ENCODE measurements around the gene SPPL2B. TPM values are rescaled to one million over a fixed set of nuclear protein-coding genes. Genes with fewer than 3 reads are reported as not detected.
A peak's percentile ranks its signal among the peaks of the same experiment; 100 is the strongest.

The SPPL2B gene
- total RNA-seq, 4 donors from 2014 or later, result 149 to 367 (median 242) TPM

- no peak for TF ChIP-seq CTCF (IDR thresholded peaks at IDR 0.05)
- no peak for TF ChIP-seq EP300 (IDR thresholded peaks at IDR 0.05; ENCODE audit: low read depth)
- TF ChIP-seq POLR2AphosphoS5 (IDR thresholded peaks at IDR 0.05), result no peak
- TF ChIP-seq POLR2A (IDR thresholded peaks at IDR 0.05), result no peak
- H3K9me3 ChIP-seq, result peaks cover 6 to 7% of the 10 kb centered on the region in 2 donors
- peaks cover 0 to 7% (median 2%) of the 10 kb centered on the region in 4 donors for H3K4me1 ChIP-seq
- 46% methylated on average over 27 of the region's 28 CpGs; no CpG with 5 or more reads in 1 of the 2 donors for WGBS, 2 donors (ENCODE audit: low coverage in 1 of 2)
- no peak for DNase-seq
- intact Hi-C loops (cut with DNase I; ENCODE audit: low total_unique reads) (no loop called here), in situ Hi-C loops (cut with MboI; ENCODE audit: low pct_ligation_motif_present in 1 of 4, low pct_unique_long_range_greater_than_20kb in 1 of 4, low sequenced_read_pairs in 3 of 4) (loop anchor here in 1 of 4 donors (25.0 kb wide), 1 partner anchor 299 kb away; no protein-coding TSS in a partner anchor)
- H3K4me3 ChIP-seq, result no peak overlapping the region
- H3K27ac ChIP-seq, result no peak overlapping the region
- no peaks in the 10 kb centered on the region for H3K36me3 ChIP-seq
- peaks cover 66% of the 10 kb centered on the region for H3K27me3 ChIP-seq
Measured at GRCh38 chr19:2312820-2313501, 15.5 kb upstream of the SPPL2B start.

GRCh38 chr19:2315121-2315817, 13.2 kb upstream of the SPPL2B start:
- peaks cover 6 to 7% of the 10 kb centered on the region in 2 donors for H3K9me3 ChIP-seq
- H3K27ac ChIP-seq, result no peak overlapping the region
- WGBS, 2 donors (ENCODE audit: low coverage in 1 of 2), result 83 to 89% methylated on average over 2 to 7 of the region's 7 CpGs
- DNase-seq, result no peak
- H3K4me1 ChIP-seq, result peaks cover 0 to 3% (median 0%) of the 10 kb centered on the region in 4 donors
- in situ Hi-C loops (cut with MboI; ENCODE audit: low pct_ligation_motif_present in 1 of 4, low pct_unique_long_range_greater_than_20kb in 1 of 4, low sequenced_read_pairs in 3 of 4) (loop anchor here in 1 of 4 donors (25.0 kb wide), 1 partner anchor 297 kb away; no protein-coding TSS in a partner anchor), intact Hi-C loops (cut with DNase I; ENCODE audit: low total_unique reads) (no loop called here)
- no peaks in the 10 kb centered on the region for H3K36me3 ChIP-seq
- no peak for TF ChIP-seq POLR2A (IDR thresholded peaks at IDR 0.05)
- TF ChIP-seq POLR2AphosphoS5 (IDR thresholded peaks at IDR 0.05), result no peak
- no peak for TF ChIP-seq EP300 (IDR thresholded peaks at IDR 0.05; ENCODE audit: low read depth)
- no peak for TF ChIP-seq CTCF (IDR thresholded peaks at IDR 0.05)
- H3K27me3 ChIP-seq, result peaks cover 44% of the 10 kb centered on the region
- no peak overlapping the region for H3K4me3 ChIP-seq

- intact Hi-C loops (cut with DNase I; ENCODE audit: low total_unique reads), result no loop called here
- Histone ChIP-seq H3K9me3 (peaks cover 6 to 7% of the 10 kb centered on the region in 2 donors), H3K27ac (no peak overlapping the region), H3K4me1 (peaks cover 0 to 3% (median 0%) of the 10 kb centered on the region in 4 donors), H3K4me3 (no peak overlapping the region), H3K36me3 (no peaks in the 10 kb centered on the region), H3K27me3 (peaks cover 38% of the 10 kb centered on the region)
- DNase-seq, result peak; percentile 71
- in situ Hi-C loops (cut with MboI; ENCODE audit: low pct_ligation_motif_present in 1 of 4, low pct_unique_long_range_greater_than_20kb in 1 of 4, low sequenced_read_pairs in 3 of 4), result loop anchor here in 1 of 4 donors (25.0 kb wide), 1 partner anchor 296 kb away; no protein-coding TSS in a partner anchor
- WGBS, 2 donors (ENCODE audit: low coverage in 1 of 2), result 34% methylated on average over 22 of the region's 22 CpGs; no CpG with 5 or more reads in 1 of the 2 donors
- TF ChIP-seq CTCF (IDR thresholded peaks at IDR 0.05), result peak; percentile 44 to 70 (median 51)
- no peak for TF ChIP-seq POLR2A (IDR thresholded peaks at IDR 0.05)
Measured at GRCh38 chr19:2315818-2316353, 12.6 kb upstream of the SPPL2B start.

GRCh38 chr19:2317300-2317699, 11.2 kb upstream of the SPPL2B start:
- Histone ChIP-seq H3K4me3 (no peak overlapping the region), H3K36me3 (no peaks in the 10 kb centered on the region), H3K4me1 (peaks cover 0 to 3% (median 0%) of the 10 kb centered on the region in 4 donors), H3K27ac (no peak overlapping the region), H3K9me3 (peaks cover 6 to 7% of the 10 kb centered on the region in 2 donors), H3K27me3 (peaks cover 24% of the 10 kb centered on the region)
- in situ Hi-C loops (cut with MboI; ENCODE audit: low pct_ligation_motif_present in 1 of 4, low pct_unique_long_range_greater_than_20kb in 1 of 4, low sequenced_read_pairs in 3 of 4), result loop anchor here in 1 of 4 donors (25.0 kb wide), 1 partner anchor 295 kb away; no protein-coding TSS in a partner anchor
- TF ChIP-seq EP300 (IDR thresholded peaks at IDR 0.05; ENCODE audit: low read depth) (no peak), CTCF (IDR thresholded peaks at IDR 0.05) (no peak), POLR2AphosphoS5 (IDR thresholded peaks at IDR 0.05) (no peak), POLR2A (IDR thresholded peaks at IDR 0.05) (no peak)
- 95% methylated on average over 13 of the region's 13 CpGs; no CpG with 5 or more reads in 1 of the 2 donors for WGBS, 2 donors (ENCODE audit: low coverage in 1 of 2)
- intact Hi-C loops (cut with DNase I; ENCODE audit: low total_unique reads), result no loop called here
- no peak for DNase-seq
